ENCODE results near the gene KCP.

Gene KCP

DNA sequence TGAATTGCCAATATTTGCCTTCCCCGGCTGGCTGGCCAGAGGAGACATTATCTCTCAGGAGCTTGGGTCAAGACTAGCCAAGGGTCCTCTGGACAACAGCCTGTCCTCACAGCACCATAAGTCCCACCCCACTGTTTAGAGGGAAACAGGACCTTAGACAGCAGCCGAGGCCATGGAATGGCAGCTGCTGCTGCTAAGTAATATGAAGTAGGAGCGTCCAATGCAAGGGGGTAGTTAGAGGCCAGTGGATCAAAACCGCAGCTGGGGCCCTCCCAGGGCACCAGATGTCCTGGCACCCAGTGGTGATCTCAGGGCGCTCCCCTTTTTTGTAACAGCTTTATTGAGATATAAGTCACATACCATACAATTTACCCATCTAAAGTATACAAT is 12.9 kb upstream of the KCP start:
- Mint-ChIP-seq H3K27ac (no peak overlapping the region), H3K36me3 (ENCODE audit: low read depth) (no peaks in the 10 kb centered on the region), H3K27me3 (ENCODE audit: low read depth) (peaks cover 44% of the 10 kb centered on the region), H3K4me3 (no peak overlapping the region), H3K4me1 (peaks cover 23% of the 10 kb centered on the region), H3K9me3 (no peaks in the 10 kb centered on the region)
- TF ChIP-seq CTCF (IDR thresholded peaks at IDR 0.05; ENCODE audit: unreplicated experiment in 3 of 3) = no peak

DNA sequence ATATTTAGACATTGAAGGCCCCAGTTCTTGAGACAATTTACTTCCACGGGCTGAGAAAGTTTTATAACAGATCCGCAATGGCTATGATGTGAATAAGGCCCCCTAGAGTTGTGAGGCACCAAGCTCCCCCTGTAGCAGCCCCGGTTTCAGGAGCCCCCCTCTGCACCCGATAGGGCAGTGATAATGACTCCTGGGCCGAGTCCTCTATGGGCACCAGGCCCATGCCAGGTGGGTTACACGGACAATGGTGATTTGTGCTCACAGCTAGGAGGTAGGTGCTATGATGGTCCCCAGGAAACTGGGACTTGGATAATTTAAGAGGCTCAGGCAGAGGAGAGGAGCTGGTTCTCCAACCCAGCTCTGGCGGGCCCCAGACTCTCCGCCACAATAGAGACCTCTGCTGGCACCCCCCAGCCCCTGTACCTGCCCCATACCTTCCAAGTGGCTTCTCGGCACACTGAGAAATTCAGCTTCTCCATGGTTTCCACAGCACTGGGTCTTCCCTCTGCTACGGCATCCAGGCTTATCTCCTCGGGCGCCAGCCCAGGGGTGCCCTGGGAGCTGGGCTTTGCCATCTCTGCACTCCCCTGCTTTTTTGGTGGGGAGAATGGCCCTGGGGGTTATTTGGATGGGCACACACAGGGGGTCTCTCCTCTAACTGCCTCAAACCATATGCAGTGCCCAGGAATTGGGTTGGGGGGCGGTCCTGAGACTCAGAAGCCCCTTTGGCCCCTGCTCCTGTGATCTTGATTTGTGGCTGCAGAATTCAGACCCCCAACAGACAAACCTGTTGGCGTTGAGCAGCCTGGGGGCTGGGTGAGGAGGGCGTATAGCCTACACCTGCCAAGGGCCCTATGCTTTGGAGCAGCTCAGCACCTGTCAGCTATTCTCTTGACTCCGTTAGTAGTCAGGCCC is 12.2 kb upstream of the KCP start:
- Mint-ChIP-seq H3K4me3 (no peak overlapping the region), H3K27ac (no peak overlapping the region), H3K27me3 (ENCODE audit: low read depth) (peaks cover 49% of the 10 kb centered on the region), H3K36me3 (ENCODE audit: low read depth) (no peaks in the 10 kb centered on the region), H3K4me1 (peaks cover 23% of the 10 kb centered on the region), H3K9me3 (no peaks in the 10 kb centered on the region)
- TF ChIP-seq CTCF (IDR thresholded peaks at IDR 0.05; ENCODE audit: unreplicated experiment in 3 of 3) = no peak

DNA sequence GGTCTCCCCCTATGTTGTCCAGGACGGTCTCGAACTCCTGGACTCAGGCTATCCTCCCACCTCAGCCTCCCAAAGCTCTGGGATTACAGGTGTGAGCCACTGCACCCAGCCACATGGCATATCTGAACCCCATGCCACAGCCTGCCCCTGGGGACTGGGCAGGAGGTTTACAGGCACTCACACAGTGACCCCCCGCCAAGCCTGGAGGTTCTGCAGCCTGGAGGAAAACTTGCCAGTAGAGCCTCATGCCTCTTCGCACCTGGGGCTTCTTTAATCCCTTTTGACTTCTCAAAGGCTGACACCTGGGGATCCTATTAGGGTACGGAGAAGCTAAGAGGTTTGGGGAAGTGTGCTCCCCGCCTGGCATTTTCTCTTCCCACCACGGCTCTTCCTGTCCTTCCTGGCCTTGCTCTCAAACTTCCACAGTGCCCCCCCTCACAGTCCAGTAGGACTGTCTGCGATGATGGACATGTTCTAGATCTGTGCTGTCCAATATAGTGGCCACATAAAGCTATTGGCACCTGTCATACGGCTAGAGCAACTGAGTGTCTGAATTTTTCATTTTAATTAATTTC is 11.4 kb upstream of the KCP start:
- H3K27ac Mint-ChIP-seq = no peak overlapping the region

DNA sequence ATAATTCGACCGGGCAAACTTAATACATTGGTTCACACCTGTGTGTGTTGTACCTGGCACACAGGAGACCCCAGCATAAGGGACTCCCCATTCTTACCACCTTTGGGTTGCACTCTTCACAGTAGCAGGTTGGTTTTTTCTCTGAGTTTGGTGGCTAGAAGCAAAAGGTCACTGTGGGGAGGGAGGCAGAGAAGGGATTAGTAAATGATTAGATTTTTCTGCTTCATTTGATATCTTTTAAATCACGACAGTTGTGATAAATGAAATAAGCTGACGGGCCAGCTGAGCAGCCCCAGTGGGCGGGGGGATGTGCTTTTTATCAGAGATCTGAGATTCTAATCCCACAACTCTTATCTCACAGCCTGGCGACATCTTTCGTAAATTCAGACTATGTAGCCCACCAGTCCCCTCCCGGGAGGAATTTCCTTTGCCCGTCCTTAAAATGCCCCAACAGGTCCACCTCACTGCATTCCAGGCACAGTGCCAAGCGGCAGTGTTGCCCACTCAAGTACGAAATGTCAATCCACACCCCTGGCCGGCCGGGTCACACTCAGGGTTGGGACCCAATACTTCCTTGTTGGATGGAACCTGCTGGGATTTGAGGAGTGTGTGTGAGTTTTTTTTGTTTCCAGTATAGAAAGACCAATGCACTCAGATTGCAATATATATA is 10.5 kb upstream of the KCP start:
- Mint-ChIP-seq H3K4me3 (no peak overlapping the region), H3K27ac (peak overlapping the region; percentile 32 to 54 (median 44)), H3K9me3 (no peaks in the 10 kb centered on the region), H3K36me3 (ENCODE audit: low read depth) (no peaks in the 10 kb centered on the region), H3K4me1 (peaks cover 23% of the 10 kb centered on the region), H3K27me3 (ENCODE audit: low read depth) (peaks cover 64% of the 10 kb centered on the region)
- TF ChIP-seq CTCF (IDR thresholded peaks at IDR 0.05; ENCODE audit: unreplicated experiment in 3 of 3) = no peak

More for the DNA sequence above, 11.4 kb upstream of the KCP start:
- H3K9me3 Mint-ChIP-seq = no peaks in the 10 kb centered on the region
- H3K36me3 Mint-ChIP-seq (ENCODE audit: low read depth) = no peaks in the 10 kb centered on the region
- no peak for TF ChIP-seq CTCF (IDR thresholded peaks at IDR 0.05; ENCODE audit: unreplicated experiment in 3 of 3)
- H3K4me3 Mint-ChIP-seq = no peak overlapping the region
- peaks cover 23% of the 10 kb centered on the region for H3K4me1 Mint-ChIP-seq
- H3K27me3 Mint-ChIP-seq (ENCODE audit: low read depth) = peaks cover 56% of the 10 kb centered on the region

- Mint-ChIP-seq H3K4me3 (no peak overlapping the region), H3K9me3 (no peaks in the 10 kb centered on the region), H3K27ac (peak overlapping the region; percentile 32 to 54 (median 44)), H3K36me3 (ENCODE audit: low read depth) (no peaks in the 10 kb centered on the region), H3K4me1 (peaks cover 23% of the 10 kb centered on the region), H3K27me3 (ENCODE audit: low read depth) (peaks cover 70% of the 10 kb centered on the region)
- no peak for TF ChIP-seq CTCF (IDR thresholded peaks at IDR 0.05; ENCODE audit: unreplicated experiment in 3 of 3)
Measured at GRCh38 chr7:128919881-128920799, 9.6 kb upstream of the KCP start.

Data from nephron (organoid).